GM18526 (cell line): ENCODE measurements around the gene TRIM17.

Experiments used
- POLR2A ChIP-seq: IDR thresholded peaks from 3 replicates; pipeline ENCODE4 v1.6.1; 2011; ENCODE audit not compliant: insufficient read length; ENCODE audit errors: extremely low read depth

The TRIM17 gene

GRCh38 chr1:228391411-228392020 is 25.1 kb downstream of the TRIM17 start:
- no peak for TF ChIP-seq POLR2A

- TF ChIP-seq POLR2A, result no peak
Observed at GRCh38 chr1:228390649-228391048, 26.0 kb downstream of the TRIM17 start.

GRCh38 chr1:228387321-228387720 is 29.3 kb downstream of the TRIM17 start:
- TF ChIP-seq POLR2A, result no peak

- TF ChIP-seq POLR2A, result no peak
Observed at GRCh38 chr1:228385232-228385631, 31.4 kb downstream of the TRIM17 start.

GRCh38 chr1:228383773-228384172 is 32.9 kb downstream of the TRIM17 start:
- no peak for TF ChIP-seq POLR2A

GRCh38 chr1:228381356-228381755 is 35.3 kb downstream of the TRIM17 start:
- TF ChIP-seq POLR2A, result no peak

- no peak for TF ChIP-seq POLR2A
Observed at GRCh38 chr1:228379666-228380065, 37.0 kb downstream of the TRIM17 start.

GRCh38 chr1:228378873-228379460 is 37.7 kb downstream of the TRIM17 start:
- no peak for TF ChIP-seq POLR2A

GRCh38 chr1:228378090-228378872 is 38.4 kb downstream of the TRIM17 start:
- no peak for TF ChIP-seq POLR2A

- no peak for TF ChIP-seq POLR2A
Observed at GRCh38 chr1:228377664-228378089, 39.0 kb downstream of the TRIM17 start.

GRCh38 chr1:228376651-228377631 is 39.7 kb downstream of the TRIM17 start:
- no peak for TF ChIP-seq POLR2A

- TF ChIP-seq POLR2A, result no peak
Observed at GRCh38 chr1:228376262-228376628, 40.4 kb downstream of the TRIM17 start.

GRCh38 chr1:228375578-228376261 is 40.9 kb downstream of the TRIM17 start:
- TF ChIP-seq POLR2A, result no peak

GRCh38 chr1:228374711-228375577 is 41.7 kb downstream of the TRIM17 start:
- TF ChIP-seq POLR2A, result no peak
